ENCODE results near the gene RAC2.

DNA sequence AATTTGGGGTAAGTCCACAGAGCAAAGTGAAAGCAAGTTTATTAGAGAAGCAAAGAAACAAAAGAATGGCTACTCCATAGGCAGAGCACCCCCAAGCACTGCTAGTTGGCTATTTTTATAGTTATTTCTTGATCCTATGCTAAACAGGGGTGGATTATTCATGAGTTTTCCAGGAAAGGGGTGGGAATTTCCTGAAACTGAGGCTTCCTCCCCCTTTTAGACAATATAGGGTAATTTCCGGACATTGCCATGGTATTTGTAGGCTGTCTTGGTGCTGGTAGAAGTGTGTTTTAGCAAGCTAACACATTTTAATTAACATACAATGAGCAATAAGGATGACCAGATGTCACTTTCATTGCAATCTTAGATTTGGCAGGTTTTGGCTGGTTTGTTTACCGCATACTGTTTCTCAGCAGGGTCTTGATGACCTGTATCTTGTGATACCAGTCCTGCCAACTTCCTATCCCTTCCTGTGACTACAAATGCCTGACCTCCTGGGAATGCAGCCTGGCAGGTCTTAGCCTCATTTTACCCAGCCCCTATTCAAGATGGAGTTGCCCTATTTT is 55.1 kb downstream of the RAC2 start:
- TF ChIP-seq, protein P1, sequence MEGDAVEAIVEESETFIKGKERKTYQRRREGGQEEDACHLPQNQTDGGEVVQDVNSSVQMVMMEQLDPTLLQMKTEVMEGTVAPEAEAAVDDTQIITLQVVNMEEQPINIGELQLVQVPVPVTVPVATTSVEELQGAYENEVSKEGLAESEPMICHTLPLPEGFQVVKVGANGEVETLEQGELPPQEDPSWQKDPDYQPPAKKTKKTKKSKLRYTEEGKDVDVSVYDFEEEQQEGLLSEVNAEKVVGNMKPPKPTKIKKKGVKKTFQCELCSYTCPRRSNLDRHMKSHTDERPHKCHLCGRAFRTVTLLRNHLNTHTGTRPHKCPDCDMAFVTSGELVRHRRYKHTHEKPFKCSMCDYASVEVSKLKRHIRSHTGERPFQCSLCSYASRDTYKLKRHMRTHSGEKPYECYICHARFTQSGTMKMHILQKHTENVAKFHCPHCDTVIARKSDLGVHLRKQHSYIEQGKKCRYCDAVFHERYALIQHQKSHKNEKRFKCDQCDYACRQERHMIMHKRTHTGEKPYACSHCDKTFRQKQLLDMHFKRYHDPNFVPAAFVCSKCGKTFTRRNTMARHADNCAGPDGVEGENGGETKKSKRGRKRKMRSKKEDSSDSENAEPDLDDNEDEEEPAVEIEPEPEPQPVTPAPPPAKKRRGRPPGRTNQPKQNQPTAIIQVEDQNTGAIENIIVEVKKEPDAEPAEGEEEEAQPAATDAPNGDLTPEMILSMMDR (conservative IDR thresholded peaks at IDR 0.05), result no peak
- no peak for TF ChIP-seq EZH2 (IDR thresholded peaks at IDR 0.05; ENCODE audit: low read depth)
